IPS-15b (cell line): Measurements from ENCODE around the gene XPOT.
"Not testable (repeated sequence)": the region's sequence is repeated elsewhere in the genome, so short reads cannot be mapped to it uniquely, and the experiment has no call there.

ENCODE experiments used
- H3K27me3 ChIP-seq: one replicate; pipeline ENCODE4 v1.6.1; 2013; ENCODE audit warnings: low read length; ENCODE audit not compliant: control insufficient read depth, insufficient read depth
- H3K36me3 ChIP-seq: one replicate; pipeline ENCODE4 v1.6.1; 2013; ENCODE audit warnings: low read length; ENCODE audit not compliant: control insufficient read depth, insufficient read depth
- H3K4me1 ChIP-seq: one replicate; pipeline ENCODE4 v1.6.1; 2013; ENCODE audit warnings: mild to moderate bottlenecking, low read length; ENCODE audit not compliant: control insufficient read depth, insufficient read depth
- H3K4me3 ChIP-seq: one replicate; pipeline ENCODE4 v1.5.1; 2013; ENCODE audit warnings: low read depth, low read length
- H3K9ac ChIP-seq: one replicate; pipeline ENCODE4 v1.6.1; 2013; ENCODE audit warnings: low read depth, mild to moderate bottlenecking, low read length
- H3K9me3 ChIP-seq: one replicate; pipeline ENCODE4 v1.6.1; 2013; ENCODE audit warnings: mild to moderate bottlenecking, low read length; ENCODE audit not compliant: control insufficient read depth, insufficient read depth

Gene XPOT

GRCh38 chr12:64403707-64404469 lies at the start of gene XPOT:
Gene XPOT (plus strand): TSS chr12:64404392. CDS start chr12:64410036, 5,644 bp downstream.
- Histone ChIP-seq H3K9me3 (no peaks in the 10 kb centered on the region), H3K4me1 (peaks cover 10% of the 10 kb centered on the region), H3K36me3 (no peaks in the 10 kb centered on the region), H3K4me3 (peak within 1 kb of the TSS; percentile 98), H3K27me3 (no peaks in the 10 kb centered on the region), H3K9ac (peak within 1 kb of the TSS; percentile 96)

- H3K36me3 ChIP-seq, H3K4me3 ChIP-seq, H3K9ac ChIP-seq, H3K27me3 ChIP-seq, H3K9me3 ChIP-seq, H3K4me1 ChIP-seq: not testable (repeated sequence)
These were observed 48.0 kb upstream of the XPOT start for GRCh38 chr12:64356209-64356608.

- not testable (repeated sequence) for H3K4me3 ChIP-seq, H3K4me1 ChIP-seq, H3K27me3 ChIP-seq, H3K9me3 ChIP-seq, H3K9ac ChIP-seq, H3K36me3 ChIP-seq
These were observed 43.0 kb upstream of the XPOT start for GRCh38 chr12:64361173-64361572.

- Histone ChIP-seq H3K4me3 (no peak overlapping the region), H3K27me3 (no peaks in the 10 kb centered on the region), H3K4me1 (no peaks in the 10 kb centered on the region), H3K9me3 (no peaks in the 10 kb centered on the region), H3K9ac (no peak overlapping the region), H3K36me3 (no peaks in the 10 kb centered on the region)
These were observed 41.4 kb upstream of the XPOT start for GRCh38 chr12:64362721-64363305.

GRCh38 chr12:64383675-64384074 lies 20.5 kb upstream of the XPOT start:
- Histone ChIP-seq H3K27me3 (no peaks in the 10 kb centered on the region), H3K4me1 (no peaks in the 10 kb centered on the region), H3K9me3 (no peaks in the 10 kb centered on the region), H3K9ac (no peak overlapping the region), H3K36me3 (no peaks in the 10 kb centered on the region), H3K4me3 (no peak overlapping the region)

- H3K27me3 ChIP-seq, result peaks cover 5% of the 10 kb centered on the region
- no peak overlapping the region for H3K4me3 ChIP-seq
- no peaks in the 10 kb centered on the region for H3K4me1 ChIP-seq
- H3K36me3 ChIP-seq, result no peaks in the 10 kb centered on the region
- H3K9me3 ChIP-seq, result no peaks in the 10 kb centered on the region
- no peak overlapping the region for H3K9ac ChIP-seq
These were observed 19.2 kb upstream of the XPOT start for GRCh38 chr12:64385019-64385418.

GRCh38 chr12:64385468-64385867 lies 18.7 kb upstream of the XPOT start:
- Histone ChIP-seq H3K36me3 (no peaks in the 10 kb centered on the region), H3K9me3 (no peaks in the 10 kb centered on the region), H3K9ac (no peak overlapping the region), H3K4me3 (no peak overlapping the region), H3K27me3 (peaks cover 6% of the 10 kb centered on the region), H3K4me1 (no peaks in the 10 kb centered on the region)

- H3K4me3 ChIP-seq, result no peak overlapping the region
- no peak overlapping the region for H3K9ac ChIP-seq
- H3K36me3 ChIP-seq, result no peaks in the 10 kb centered on the region
- H3K9me3 ChIP-seq, result no peaks in the 10 kb centered on the region
- no peaks in the 10 kb centered on the region for H3K4me1 ChIP-seq
- peaks cover 8% of the 10 kb centered on the region for H3K27me3 ChIP-seq
These were observed 16.9 kb upstream of the XPOT start for GRCh38 chr12:64387197-64387816.

GRCh38 chr12:64389154-64389553 lies 15.0 kb upstream of the XPOT start:
- H3K4me1 ChIP-seq, result no peaks in the 10 kb centered on the region
- H3K36me3 ChIP-seq, result no peaks in the 10 kb centered on the region
- H3K9ac ChIP-seq, result no peak overlapping the region
- peaks cover 8% of the 10 kb centered on the region for H3K27me3 ChIP-seq
- no peak overlapping the region for H3K4me3 ChIP-seq
- H3K9me3 ChIP-seq, result no peaks in the 10 kb centered on the region

- Histone ChIP-seq H3K9ac (peak within 1 kb of the TSS; percentile 5), H3K9me3 (no peaks in the 10 kb centered on the region), H3K36me3 (no peaks in the 10 kb centered on the region), H3K27me3 (peaks cover 8% of the 10 kb centered on the region), H3K4me1 (no peaks in the 10 kb centered on the region), H3K4me3 (peak within 1 kb of the TSS; percentile 60)
These were observed 13.8 kb upstream of the XPOT start, which contains the start of gene C12orf56 for GRCh38 chr12:64390275-64390851. Gene C12orf56 (minus strand): TSS chr12:64390758. CDS start chr12:64390565, 193 bp downstream.

- Histone ChIP-seq H3K4me1 (no peaks in the 10 kb centered on the region), H3K9ac (no peak overlapping the region), H3K27me3 (peaks cover 8% of the 10 kb centered on the region), H3K4me3 (no peak overlapping the region), H3K9me3 (no peaks in the 10 kb centered on the region), H3K36me3 (no peaks in the 10 kb centered on the region)
These were observed 12.0 kb upstream of the XPOT start for GRCh38 chr12:64392221-64392620.
